Colonic mucosa (tissue), 4 donors: ENCODE results near the gene SLC9A8. TPM values are rescaled to one million over a fixed set of nuclear protein-coding genes. Genes with fewer than 3 reads are reported as not detected.

Source experiments
- DNase-seq: peaks from one replicate; pipeline ENCODE4 v3.0.0-alpha.2; 2020
- H3K27ac ChIP-seq: fragments of 200-600 bp; one replicate; pipeline ENCODE4 v1.8.0; 2021
- H3K27me3 ChIP-seq: fragments of 200-600 bp; one replicate; pipeline ENCODE4 v1.8.0; 2021
- H3K36me3 ChIP-seq: fragments of 200-600 bp; one replicate; pipeline ENCODE4 v1.8.0; 2021
- H3K4me1 ChIP-seq: fragments of 200-600 bp; one replicate; pipeline ENCODE4 v1.8.0; 2021; ENCODE audit warnings: mild to moderate bottlenecking
- H3K4me3 ChIP-seq: fragments of 200-600 bp; one replicate; pipeline ENCODE4 v1.8.0; 2021
- H3K9ac ChIP-seq, 2 donors: one replicate each; pipeline ENCODE4 v1.7.0; 2013; ENCODE audit warnings: control low read depth in 2 of 2, low read depth in 2 of 2, low read length in 2 of 2
- H3K9me3 ChIP-seq: fragments of 200-600 bp; one replicate; pipeline ENCODE4 v1.8.0; 2021
- intact Hi-C: fragments of 100-400 bp; cut with DNase I; formaldehyde crosslinking; loops from one replicate; pipeline ENCODE4 v1.14.1; 2022
- total RNA-seq, 2 donors: library from RNA; stranded (reverse); fragmentation: NEBNext Ultra II Directional in 1 of 2; extraction: Animal tissue kit (Norgen Biotek cat#: 25700) in 1 of 2; gene quantifications; one replicate each; pipeline ENCODE4 v1.2.1, GENCODE V29; 2021
- TF ChIP-seq, protein P1 (sequence below): fragments of 200-600 bp; IDR thresholded peaks from one replicate; pipeline ENCODE4 v1.8.0; 2022; ENCODE audit warnings: antibody characterized with exemption, mild to moderate bottlenecking
- donor health status: healthy.
- donor health status: DM: no; HTN: no; CAD: no.
- donor health status: DM: no; HTN: no; CAD: no.

SLC9A8 gene
- total RNA-seq, 2 donors from 2014 or later = 6.0 to 11.1 TPM

DNA sequence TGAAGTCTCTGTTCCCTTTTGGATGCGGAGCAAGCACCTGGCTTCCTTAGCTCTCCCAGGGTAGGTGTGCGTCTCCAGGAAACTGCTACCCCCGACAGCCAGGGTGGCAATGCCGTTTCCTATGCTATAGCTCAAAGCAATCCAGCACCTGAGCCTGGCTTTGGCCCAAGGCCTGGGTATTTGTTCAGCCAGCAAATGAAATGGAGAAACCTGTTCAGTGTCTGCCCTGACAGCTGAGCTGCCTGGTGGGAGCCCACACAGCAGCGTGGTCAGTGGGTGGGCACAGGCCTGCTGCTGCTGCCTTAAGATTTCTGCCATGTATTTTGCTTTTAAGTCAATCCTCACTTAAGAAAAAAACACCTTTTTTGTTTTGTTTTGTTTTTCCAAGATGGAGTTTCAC lies 89.0 kb downstream of the SLC9A8 start:
- H3K4me3 ChIP-seq = no peak overlapping the region
- TF ChIP-seq, protein P1, sequence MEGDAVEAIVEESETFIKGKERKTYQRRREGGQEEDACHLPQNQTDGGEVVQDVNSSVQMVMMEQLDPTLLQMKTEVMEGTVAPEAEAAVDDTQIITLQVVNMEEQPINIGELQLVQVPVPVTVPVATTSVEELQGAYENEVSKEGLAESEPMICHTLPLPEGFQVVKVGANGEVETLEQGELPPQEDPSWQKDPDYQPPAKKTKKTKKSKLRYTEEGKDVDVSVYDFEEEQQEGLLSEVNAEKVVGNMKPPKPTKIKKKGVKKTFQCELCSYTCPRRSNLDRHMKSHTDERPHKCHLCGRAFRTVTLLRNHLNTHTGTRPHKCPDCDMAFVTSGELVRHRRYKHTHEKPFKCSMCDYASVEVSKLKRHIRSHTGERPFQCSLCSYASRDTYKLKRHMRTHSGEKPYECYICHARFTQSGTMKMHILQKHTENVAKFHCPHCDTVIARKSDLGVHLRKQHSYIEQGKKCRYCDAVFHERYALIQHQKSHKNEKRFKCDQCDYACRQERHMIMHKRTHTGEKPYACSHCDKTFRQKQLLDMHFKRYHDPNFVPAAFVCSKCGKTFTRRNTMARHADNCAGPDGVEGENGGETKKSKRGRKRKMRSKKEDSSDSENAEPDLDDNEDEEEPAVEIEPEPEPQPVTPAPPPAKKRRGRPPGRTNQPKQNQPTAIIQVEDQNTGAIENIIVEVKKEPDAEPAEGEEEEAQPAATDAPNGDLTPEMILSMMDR = no peak
- no peak for DNase-seq

DNA sequence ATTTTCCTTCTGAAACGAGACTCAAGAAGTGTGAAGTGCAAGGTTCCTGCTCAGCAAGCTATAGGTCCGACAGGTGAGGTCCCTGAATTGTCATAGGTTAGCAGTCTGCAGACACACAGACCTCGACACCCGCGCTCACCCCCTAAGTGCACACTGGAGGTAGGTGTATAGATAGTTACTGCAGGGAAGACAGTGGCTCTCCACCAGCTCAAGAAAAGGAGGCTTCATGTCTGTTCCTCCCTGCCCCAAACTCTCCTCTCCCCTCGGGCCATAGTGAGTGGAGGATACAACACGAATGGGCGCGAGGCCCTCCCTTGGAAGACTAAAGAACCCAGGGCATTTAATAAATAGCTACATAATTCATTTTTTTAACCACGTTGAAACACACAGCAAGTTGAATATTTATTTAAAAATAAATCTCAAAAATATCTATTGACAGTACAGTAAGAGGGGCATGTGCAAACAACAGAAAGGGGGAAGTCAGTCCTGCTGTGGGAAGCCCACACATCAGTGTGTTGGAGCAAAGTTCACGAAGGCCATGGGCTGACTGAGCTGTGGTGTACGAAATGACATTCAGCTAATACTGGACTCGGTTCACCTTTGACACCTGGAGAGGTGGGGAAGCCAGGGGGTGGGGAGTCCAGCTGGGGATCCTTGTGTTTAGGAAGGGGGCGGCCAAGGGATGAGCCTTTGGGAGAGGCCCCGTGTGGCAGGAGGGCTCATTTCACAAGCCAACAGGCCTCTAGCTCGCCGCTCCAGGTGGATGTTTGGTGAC lies 92.0 kb downstream of the SLC9A8 start:
- intact Hi-C loops = no loop called here
- TF ChIP-seq, protein P1 = no peak
- Histone ChIP-seq H3K4me1 (no peaks in the 10 kb centered on the region), H3K27me3 (no peaks in the 10 kb centered on the region), H3K27ac (no peak overlapping the region), H3K9ac (no peak overlapping the region), H3K4me3 (no peak overlapping the region), H3K9me3 (no peaks in the 10 kb centered on the region), H3K36me3 (peaks cover 10% of the 10 kb centered on the region)
- no peak for DNase-seq

More for the DNA sequence above, 89.0 kb downstream of the SLC9A8 start:
- Histone ChIP-seq H3K27ac (no peak overlapping the region), H3K27me3 (no peaks in the 10 kb centered on the region), H3K9me3 (no peaks in the 10 kb centered on the region), H3K9ac (no peak overlapping the region), H3K36me3 (no peaks in the 10 kb centered on the region), H3K4me1 (no peaks in the 10 kb centered on the region)
- intact Hi-C loops = no loop called here

DNA sequence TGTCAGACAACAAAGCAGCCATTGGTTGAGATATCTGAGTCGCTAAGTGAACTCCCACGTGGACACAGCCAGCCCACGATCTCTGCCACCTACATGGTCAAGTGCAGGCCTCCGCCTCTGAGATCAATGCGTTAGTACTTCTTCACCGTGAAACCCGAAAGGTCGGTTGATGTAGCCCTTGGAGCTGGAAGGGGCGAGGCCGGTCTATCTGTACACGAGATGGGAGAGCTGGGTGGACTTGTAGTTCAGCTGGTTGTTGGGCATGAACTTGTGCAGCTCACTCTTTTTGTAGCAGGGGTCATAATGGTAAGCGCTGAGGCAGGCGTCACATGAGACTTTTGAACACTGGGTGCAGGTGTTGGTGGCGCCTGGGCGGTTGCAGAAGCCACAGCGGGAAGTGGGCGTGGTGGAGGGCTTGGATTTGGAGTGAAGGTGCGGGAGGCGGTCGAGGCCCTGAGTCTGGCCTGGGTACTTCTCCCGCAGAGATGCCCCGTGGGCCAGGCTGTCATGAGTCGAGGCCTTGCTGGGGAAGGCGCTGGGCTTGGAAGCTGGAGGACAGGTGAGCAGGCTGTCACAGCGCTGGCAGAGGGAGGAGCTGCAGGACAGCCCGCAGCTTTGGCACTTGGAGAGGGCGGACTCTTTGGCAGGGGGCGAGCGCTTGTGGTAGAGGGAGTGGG lies 92.9 kb downstream of the SLC9A8 start:
- TF ChIP-seq, protein P1 = no peak
- no peak for DNase-seq
- Histone ChIP-seq H3K4me3 (no peak overlapping the region), H3K9me3 (no peaks in the 10 kb centered on the region), H3K4me1 (peaks cover 2% of the 10 kb centered on the region), H3K27me3 (no peaks in the 10 kb centered on the region), H3K9ac (no peak overlapping the region), H3K36me3 (peaks cover 10% of the 10 kb centered on the region), H3K27ac (no peak overlapping the region)
- intact Hi-C loops = no loop called here

DNA sequence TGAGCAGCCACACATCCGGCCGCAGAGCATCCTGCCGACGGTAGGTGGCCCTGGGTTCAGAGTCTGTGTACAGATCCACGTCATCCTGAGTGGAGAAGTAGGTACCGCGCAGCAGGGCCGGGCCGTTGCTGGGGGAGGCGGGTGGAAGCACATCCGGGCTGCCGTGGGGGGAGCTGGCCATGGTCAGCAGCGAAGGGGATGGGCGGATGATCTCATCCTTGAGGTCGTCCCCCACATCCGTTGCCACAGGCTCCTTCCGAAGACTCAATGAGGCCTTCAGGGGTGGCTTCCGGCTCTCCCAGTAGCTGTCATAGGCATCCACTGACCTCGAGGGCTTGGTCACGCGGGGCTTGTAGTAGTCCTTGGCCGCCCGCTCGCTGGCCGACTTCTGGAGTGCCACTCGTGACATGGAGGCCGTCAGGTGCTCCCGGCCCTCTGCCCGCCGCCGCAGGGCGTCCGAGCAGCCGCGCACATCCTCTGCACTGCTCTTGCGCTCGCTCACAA lies 93.5 kb downstream of the SLC9A8 start:
- intact Hi-C loops = no loop called here
- H3K27ac ChIP-seq = no peak overlapping the region
- H3K4me3 ChIP-seq = no peak overlapping the region
- H3K9me3 ChIP-seq = no peaks in the 10 kb centered on the region
- H3K9ac ChIP-seq = no peak overlapping the region
- H3K27me3 ChIP-seq = no peaks in the 10 kb centered on the region
- DNase-seq = no peak
- H3K4me1 ChIP-seq = peaks cover 8% of the 10 kb centered on the region
- TF ChIP-seq, protein P1 = no peak
- H3K36me3 ChIP-seq = peaks cover 10% of the 10 kb centered on the region

DNA sequence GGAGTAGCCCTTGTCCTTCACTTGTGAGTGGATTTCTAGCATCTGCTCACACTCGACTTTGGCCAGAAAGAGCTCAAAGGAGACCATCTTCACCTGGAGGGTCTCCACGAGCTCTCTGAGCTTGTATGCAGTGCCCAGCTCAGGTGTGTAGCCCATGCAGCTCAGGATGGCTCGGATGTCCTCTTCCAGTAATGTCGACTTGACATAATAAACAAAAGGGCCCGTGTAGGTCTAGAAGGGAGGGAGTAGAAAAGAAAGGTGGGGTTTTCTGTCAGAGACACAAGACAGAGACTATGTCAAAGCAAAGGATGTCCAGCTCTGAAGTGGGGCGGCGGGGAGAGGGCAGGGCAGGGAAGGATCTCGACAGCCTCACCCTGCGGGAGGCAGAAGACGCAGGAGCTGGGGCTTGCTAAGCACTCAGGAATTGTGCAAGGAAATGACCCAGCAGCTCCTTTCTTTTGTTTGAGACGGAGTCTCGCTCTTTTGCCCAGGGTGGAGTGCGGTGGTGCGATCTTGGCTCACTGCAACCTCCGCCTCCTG lies 94.1 kb downstream of the SLC9A8 start:
- peaks cover 8% of the 10 kb centered on the region for H3K4me1 ChIP-seq
- no peak overlapping the region for H3K4me3 ChIP-seq
- intact Hi-C loops = no loop called here
- H3K9ac ChIP-seq = no peak overlapping the region
- no peaks in the 10 kb centered on the region for H3K27me3 ChIP-seq
- peaks cover 10% of the 10 kb centered on the region for H3K36me3 ChIP-seq
- H3K27ac ChIP-seq = no peak overlapping the region
- no peaks in the 10 kb centered on the region for H3K9me3 ChIP-seq
- no peak for DNase-seq
- TF ChIP-seq, protein P1 = no peak
